Esophagus squamous epithelium (tissue), 5 donors: Measurements from ENCODE around the gene SLC35E4. TPM values are rescaled to one million over a fixed set of nuclear protein-coding genes. Genes with fewer than 3 reads are reported as not detected.
"Not testable (repeated sequence)": the region's sequence is repeated elsewhere in the genome, so short reads cannot be mapped to it uniquely, and the experiment has no call there.

Experiments
- DNase-seq: peaks from one replicate; lab custom pipeline; 2025; lab: John Stamatoyannopoulos, UW
- H3K27ac ChIP-seq, 4 donors: fragments of 200-600 bp; sonication (generic); one replicate each; pipeline ENCODE4 v1.5.1; 2016 to 2019; ENCODE audit warnings: mild to moderate bottlenecking in 1 of 4
- H3K27me3 ChIP-seq, 4 donors: fragments of 200-600 bp; sonication (generic); 1 replicate in 3 of 4; 2 replicates in 1 of 4; pipeline versions ENCODE4 v1.5.1 to v1.6.0; 2017 to 2021; ENCODE audit warnings: antibody characterized with exemption in 1 of 4
- H3K36me3 ChIP-seq, 3 donors: fragments of 200-600 bp; sonication (generic); one replicate each; pipeline ENCODE4 v1.5.1; 2016 to 2019
- H3K4me1 ChIP-seq, 3 donors: fragments of 200-600 bp; sonication (generic); one replicate each; pipeline ENCODE4 v1.5.1; 2017 to 2019
- H3K4me3 ChIP-seq, 4 donors: fragments of 200-600 bp; sonication (generic); 1 replicate in 3 of 4; 2 replicates in 1 of 4; pipeline ENCODE4 v1.5.1; 2016 to 2019; ENCODE audit warnings: mild to moderate bottlenecking in 2 of 4, moderate library complexity in 1 of 4
- H3K9me3 ChIP-seq, 3 donors: fragments of 200-600 bp; sonication (generic); one replicate each; pipeline ENCODE4 v1.5.1; 2016 to 2019
- CTCF ChIP-seq, 6 experiments: fragments of 450-650 bp in 4 of 6; fragments of 200-600 bp in 2 of 6; sonication (generic) in 2 of 6; IDR thresholded peaks; one replicate each; pipeline ENCODE4 v1.5.1; 2016 to 2019; ENCODE audit warnings: antibody characterized with exemption in 6 of 6, mild to moderate bottlenecking in 4 of 6, moderate library complexity in 4 of 6
- POLR2A ChIP-seq, 4 donors: fragments of 450-650 bp; IDR thresholded peaks; one replicate each; pipeline ENCODE4 v1.6.1; 2017; ENCODE audit warnings: antibody characterized with exemption in 4 of 4, mild to moderate bottlenecking in 4 of 4, moderate library complexity in 3 of 4
- WGBS, 2 donors: methylation state at CpG; one replicate each; pipeline ENCODE4 v1.1.5; 2018; 5-methylcytosine and 5-hydroxymethylcytosine counted together
- intact Hi-C: fragments of 100-400 bp; cut with DNase I; formaldehyde crosslinking; loops from one replicate; pipeline ENCODE4 v1.15.0; 2022
- total RNA-seq, 4 donors: library from RNA; depleted of rRNA; stranded (reverse); fragments of >200 nt; gene quantifications; one replicate each; pipeline ENCODE4 v1.1.0, GENCODE V29; 2016
- donor health status: DM: yes; HTN: yes; CAD: no.

The SLC35E4 gene
- 1 to 10 TPM; 5.5 to 8.3 (median 6.3) TPM for total RNA-seq

- Histone ChIP-seq H3K27ac (peak within 1 kb of the TSS; percentile 76 to 98 (median 93)), H3K27me3 (no peaks in the 10 kb centered on the region), H3K36me3 (no peaks in the 10 kb centered on the region), H3K4me3 (peak within 1 kb of the TSS; percentile 43 to 78 (median 52)), H3K4me1 (peaks cover 29 to 50% (median 30%) of the 10 kb centered on the region in 3 donors), H3K9me3 (no peaks in the 10 kb centered on the region)
- 0% methylated on average over 6 of the region's 75 CpGs; no CpG with 5 or more reads in 1 of the 2 donors for WGBS, 2 donors
- peak; percentile 49 for DNase-seq
- TF ChIP-seq CTCF (IDR thresholded peaks at IDR 0.05) = peak in 2 of 6 experiments; percentile 16 to 18
- TF ChIP-seq POLR2A (IDR thresholded peaks at IDR 0.05) = peak in 3 of 4 donors; percentile 61 to 79 (median 65)
- intact Hi-C loops = loop anchor here (2.0 to 10.0 kb wide), 2 partner anchors 119 to 289 kb away; no protein-coding TSS in a partner anchor
Measured at GRCh38 chr22:30635273-30636225, at the start of gene SLC35E4. TSS of gene SLC35E4 (plus strand) at chr22:30635781. CDS start at chr22:30636451, 670 bp downstream.

GRCh38 chr22:30586414-30586813 lies 49.2 kb upstream of the SLC35E4 start:
- Histone ChIP-seq H3K36me3 (peaks cover 49 to 82% (median 68%) of the 10 kb centered on the region in 3 donors), H3K9me3 (no peaks in the 10 kb centered on the region), H3K27ac (no peak overlapping the region), H3K27me3 (no peaks in the 10 kb centered on the region), H3K4me1 (peaks cover 0 to 22% (median 14%) of the 10 kb centered on the region in 3 donors), H3K4me3 (no peak overlapping the region)
- DNase-seq = no peak
- intact Hi-C loops = no loop called here
- TF ChIP-seq CTCF (IDR thresholded peaks at IDR 0.05) = no peak
- 84 to 93% methylated on average over 6 to 8 of the region's 8 CpGs for WGBS, 2 donors

GRCh38 chr22:30591191-30591587 lies 44.4 kb upstream of the SLC35E4 start:
- DNase-seq = no peak
- Histone ChIP-seq H3K4me1 (peaks cover 0 to 29% (median 19%) of the 10 kb centered on the region in 3 donors), H3K9me3 (no peaks in the 10 kb centered on the region), H3K36me3 (peaks cover 24 to 34% (median 30%) of the 10 kb centered on the region in 3 donors), H3K27me3 (peaks cover 0 to 7% (median 0%) of the 10 kb centered on the region in 4 donors), H3K27ac (peak overlapping the region; percentile 79 to 88 (median 86)), H3K4me3 (peak overlapping the region; percentile 58 to 77 (median 69))
- no peak for TF ChIP-seq POLR2A (IDR thresholded peaks at IDR 0.05)
- no peak for TF ChIP-seq CTCF (IDR thresholded peaks at IDR 0.05)
- intact Hi-C loops = no loop called here
- WGBS, 2 donors = 3 to 4% methylated on average over 14 of the region's 14 CpGs

- WGBS, 2 donors = 0 to 1% methylated on average over 22 to 31 of the region's 49 CpGs
- peaks cover 18 to 29% (median 24%) of the 10 kb centered on the region in 3 donors for H3K36me3 ChIP-seq
- H3K27me3 ChIP-seq = peaks cover 0 to 7% (median 0%) of the 10 kb centered on the region in 4 donors
- peak; percentile 78 for DNase-seq
- peak within 1 kb of the TSS; percentile 79 to 88 (median 86) for H3K27ac ChIP-seq
- peak within 1 kb of the TSS; percentile 58 to 77 (median 69) for H3K4me3 ChIP-seq
- TF ChIP-seq CTCF (IDR thresholded peaks at IDR 0.05) (no peak), POLR2A (IDR thresholded peaks at IDR 0.05) (peak in 1 of 4 donors; percentile 41)
- intact Hi-C loops = no loop called here
- peaks cover 0 to 29% (median 19%) of the 10 kb centered on the region in 3 donors for H3K4me1 ChIP-seq
- no peaks in the 10 kb centered on the region for H3K9me3 ChIP-seq
Measured at GRCh38 chr22:30591588-30592359, 43.8 kb upstream of the SLC35E4 start, which contains the start of gene PES1. TSS of gene PES1 (minus strand) at chr22:30591910. CDS start at chr22:30591833, 77 bp downstream.

- intact Hi-C loops = not testable (repeated sequence)
Measured at GRCh38 chr22:30592360-30592713, 43.2 kb upstream of the SLC35E4 start.

More at GRCh38 chr22:30592360-30592713, 43.2 kb upstream of the SLC35E4 start:
- H3K9me3 ChIP-seq, H3K27me3 ChIP-seq, DNase-seq: not testable (repeated sequence)
- Histone ChIP-seq H3K36me3 (peaks cover 14 to 23% (median 20%) of the 10 kb centered on the region in 3 donors), H3K4me1 (peaks cover 0 to 29% (median 19%) of the 10 kb centered on the region in 3 donors), H3K27ac (peak overlapping the region in 2 of 4 donors; percentile 86 to 88), H3K4me3 (peak overlapping the region; percentile 58 to 77 (median 69))
- 26 to 27% methylated on average over 15 to 17 of the region's 18 CpGs for WGBS, 2 donors
